GM21825 (cell line): ENCODE measurements around the gene P2RY11.

Source experiments
- ATAC-seq: cut with Tn5 transposase; IDR thresholded peaks from one replicate; pipeline ENCODE4 v1.9.1; 2021; ENCODE audit warnings: mild to moderate bottlenecking, moderate library complexity; ENCODE audit not compliant: unreplicated experiment

P2RY11 gene

DNA sequence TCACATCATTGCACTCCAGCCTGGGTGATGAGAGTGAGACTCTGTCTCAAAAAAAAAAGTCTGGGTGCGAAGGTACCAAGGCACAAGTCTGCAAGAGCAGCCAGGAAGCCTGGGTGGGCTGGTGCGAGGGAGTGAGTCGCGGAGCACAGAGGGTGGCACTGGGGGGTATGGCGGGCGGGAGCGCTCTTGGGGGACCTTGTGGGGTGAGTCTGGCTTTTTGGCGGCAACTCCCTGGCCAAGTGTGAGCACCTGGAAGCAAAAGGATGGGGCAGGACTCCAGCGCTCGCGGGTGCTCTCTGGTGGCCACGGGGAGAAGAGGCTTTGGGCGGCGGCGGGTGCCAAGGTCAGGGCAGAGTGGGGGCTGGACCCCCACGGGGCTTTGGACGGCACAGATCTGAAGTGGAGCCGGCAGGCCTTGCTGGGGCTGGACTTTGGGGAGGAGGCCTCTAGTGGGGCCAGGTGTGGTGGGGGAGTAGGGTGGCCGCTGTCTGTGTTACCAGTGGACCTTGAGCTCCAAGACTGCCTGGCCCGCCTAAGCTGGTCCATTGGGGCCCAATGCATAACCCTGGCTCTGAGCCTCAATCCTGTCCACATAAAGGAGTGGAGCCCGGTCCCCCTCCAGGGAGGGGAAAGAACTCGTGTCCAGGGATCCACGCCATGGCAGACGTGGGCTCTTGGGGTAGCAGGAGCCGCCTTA lies 1.6 kb downstream of the P2RY11 start:
- no peak for ATAC-seq

DNA sequence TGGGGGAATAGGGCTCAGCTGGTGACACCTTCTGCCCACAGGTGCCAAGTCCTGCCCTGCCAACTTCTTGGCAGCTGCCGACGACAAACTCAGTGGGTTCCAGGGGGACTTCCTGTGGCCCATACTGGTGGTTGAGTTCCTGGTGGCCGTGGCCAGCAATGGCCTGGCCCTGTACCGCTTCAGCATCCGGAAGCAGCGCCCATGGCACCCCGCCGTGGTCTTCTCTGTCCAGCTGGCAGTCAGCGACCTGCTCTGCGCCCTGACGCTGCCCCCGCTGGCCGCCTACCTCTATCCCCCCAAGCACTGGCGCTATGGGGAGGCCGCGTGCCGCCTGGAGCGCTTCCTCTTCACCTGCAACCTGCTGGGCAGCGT lies 2.1 kb downstream of the P2RY11 start:
- ATAC-seq: no peak

DNA sequence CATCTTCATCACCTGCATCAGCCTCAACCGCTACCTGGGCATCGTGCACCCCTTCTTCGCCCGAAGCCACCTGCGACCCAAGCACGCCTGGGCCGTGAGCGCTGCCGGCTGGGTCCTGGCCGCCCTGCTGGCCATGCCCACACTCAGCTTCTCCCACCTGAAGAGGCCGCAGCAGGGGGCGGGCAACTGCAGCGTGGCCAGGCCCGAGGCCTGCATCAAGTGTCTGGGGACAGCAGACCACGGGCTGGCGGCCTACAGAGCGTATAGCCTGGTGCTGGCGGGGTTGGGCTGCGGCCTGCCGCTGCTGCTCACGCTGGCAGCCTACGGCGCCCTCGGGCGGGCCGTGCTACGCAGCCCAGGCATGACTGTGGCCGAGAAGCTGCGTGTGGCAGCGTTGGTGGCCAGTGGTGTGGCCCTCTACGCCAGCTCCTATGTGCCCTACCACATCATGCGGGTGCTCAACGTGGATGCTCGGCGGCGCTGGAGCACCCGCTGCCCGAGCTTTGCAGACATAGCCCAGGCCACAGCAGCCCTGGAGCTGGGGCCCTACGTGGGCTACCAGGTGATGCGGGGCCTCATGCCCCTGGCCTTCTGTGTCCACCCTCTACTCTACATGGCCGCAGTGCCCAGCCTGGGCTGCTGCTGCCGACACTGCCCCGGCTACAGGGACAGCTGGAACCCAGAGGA lies 2.6 kb downstream of the P2RY11 start:
- no peak for ATAC-seq

DNA sequence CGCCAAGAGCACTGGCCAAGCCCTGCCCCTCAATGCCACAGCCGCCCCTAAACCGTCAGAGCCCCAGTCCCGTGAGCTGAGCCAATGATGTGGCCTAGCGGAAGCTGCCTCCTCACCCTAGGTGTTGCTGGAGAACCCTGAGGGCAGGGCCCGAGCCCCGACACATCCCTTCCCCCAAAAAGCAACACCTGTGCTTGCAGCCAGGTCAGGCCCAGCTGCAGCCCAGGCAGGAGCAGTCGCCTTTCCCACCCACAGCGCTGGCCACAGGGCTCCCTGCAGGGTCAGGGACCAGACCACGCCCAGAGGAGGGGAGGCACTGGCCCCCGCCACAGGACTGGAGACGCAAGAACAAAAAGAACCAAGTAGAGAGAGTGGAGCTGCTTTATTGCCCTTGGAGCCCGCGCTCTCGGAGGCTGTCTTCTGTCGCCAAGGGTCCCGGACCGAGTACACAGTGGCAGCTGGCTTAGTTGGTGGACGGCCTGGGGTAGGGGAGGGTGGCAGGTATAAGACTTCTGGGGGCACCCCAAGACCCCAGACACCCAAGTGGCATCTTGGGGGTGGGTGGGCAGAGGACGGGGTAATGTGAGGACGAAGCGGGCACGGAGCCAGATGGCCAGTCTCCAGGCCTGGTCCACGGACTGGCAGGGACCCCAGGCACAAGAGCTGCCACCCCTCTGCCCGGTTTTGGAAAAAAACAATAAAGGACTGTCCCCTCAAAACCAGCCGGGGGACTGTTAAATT lies 3.3 kb downstream of the P2RY11 start:
- no peak for ATAC-seq

DNA sequence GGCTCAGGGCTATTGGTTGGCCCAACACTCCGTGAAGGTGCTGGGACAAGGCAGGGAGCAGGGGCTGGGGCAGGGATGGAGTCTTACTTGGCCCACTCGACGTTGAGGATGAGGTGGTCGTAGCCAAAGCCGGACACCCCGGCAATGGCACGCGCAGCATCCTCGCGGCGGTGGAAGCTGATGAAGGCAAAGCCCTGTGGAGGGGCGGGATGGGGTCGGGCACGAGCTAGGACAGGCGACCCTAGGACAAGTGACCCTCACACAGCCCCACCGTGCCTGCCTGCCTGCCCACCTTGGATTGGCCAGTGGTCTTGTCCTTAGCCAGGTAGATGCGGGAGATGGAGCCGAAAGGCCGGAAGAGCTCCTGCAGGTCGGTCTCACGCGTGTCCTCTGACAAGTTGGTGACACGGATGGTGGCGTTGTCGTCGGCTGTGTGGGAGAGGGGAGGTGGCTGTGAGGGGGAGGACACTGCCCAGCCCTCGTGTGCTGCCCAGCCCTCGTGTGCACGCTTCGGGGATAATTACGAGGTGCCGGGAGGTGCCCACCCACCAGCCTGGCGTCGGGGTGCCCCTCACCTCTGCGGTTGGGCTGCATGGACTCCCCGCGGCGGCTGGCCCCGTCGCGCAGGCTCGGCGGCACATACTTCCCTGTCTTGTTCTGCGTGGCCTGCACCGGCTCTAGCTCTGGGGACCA lies 4.0 kb downstream of the P2RY11 start:
- no peak for ATAC-seq

DNA sequence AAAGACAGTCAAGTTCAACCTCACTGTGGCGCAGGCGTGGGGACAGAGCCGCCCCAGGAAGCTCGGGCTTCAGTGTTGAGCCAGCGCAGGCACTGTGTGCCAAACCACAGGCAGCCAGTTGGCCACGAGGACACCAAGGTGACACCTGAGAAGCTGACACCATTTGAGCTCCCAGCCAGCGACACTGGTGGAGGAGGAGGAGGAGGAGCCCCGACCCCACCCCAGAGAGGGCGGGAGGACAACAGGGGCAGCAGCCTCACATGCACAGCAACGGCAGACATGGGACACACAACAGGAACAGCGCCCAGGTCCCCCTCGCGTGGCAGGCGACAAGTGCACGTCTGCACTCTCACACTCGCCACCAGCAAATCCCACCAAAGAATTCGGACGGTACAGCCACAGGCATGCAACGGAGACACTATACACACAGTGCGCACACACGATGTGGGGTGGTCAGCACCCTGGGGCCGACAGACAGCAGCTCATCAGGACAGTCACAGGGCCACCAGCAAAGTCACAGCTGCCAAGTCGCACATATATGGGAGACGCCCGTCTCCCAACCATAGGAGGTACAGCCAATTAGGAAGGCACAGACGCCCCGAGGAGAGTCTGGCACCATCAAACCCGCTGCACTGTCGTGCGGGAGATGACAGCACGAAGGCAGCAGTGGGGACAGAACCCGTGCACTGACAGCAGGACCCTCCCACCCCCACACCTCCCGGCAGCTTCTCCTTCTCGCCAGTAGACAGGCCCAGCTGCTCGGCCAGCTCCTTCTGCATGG lies 4.8 kb downstream of the P2RY11 start:
- no peak for ATAC-seq

DNA sequence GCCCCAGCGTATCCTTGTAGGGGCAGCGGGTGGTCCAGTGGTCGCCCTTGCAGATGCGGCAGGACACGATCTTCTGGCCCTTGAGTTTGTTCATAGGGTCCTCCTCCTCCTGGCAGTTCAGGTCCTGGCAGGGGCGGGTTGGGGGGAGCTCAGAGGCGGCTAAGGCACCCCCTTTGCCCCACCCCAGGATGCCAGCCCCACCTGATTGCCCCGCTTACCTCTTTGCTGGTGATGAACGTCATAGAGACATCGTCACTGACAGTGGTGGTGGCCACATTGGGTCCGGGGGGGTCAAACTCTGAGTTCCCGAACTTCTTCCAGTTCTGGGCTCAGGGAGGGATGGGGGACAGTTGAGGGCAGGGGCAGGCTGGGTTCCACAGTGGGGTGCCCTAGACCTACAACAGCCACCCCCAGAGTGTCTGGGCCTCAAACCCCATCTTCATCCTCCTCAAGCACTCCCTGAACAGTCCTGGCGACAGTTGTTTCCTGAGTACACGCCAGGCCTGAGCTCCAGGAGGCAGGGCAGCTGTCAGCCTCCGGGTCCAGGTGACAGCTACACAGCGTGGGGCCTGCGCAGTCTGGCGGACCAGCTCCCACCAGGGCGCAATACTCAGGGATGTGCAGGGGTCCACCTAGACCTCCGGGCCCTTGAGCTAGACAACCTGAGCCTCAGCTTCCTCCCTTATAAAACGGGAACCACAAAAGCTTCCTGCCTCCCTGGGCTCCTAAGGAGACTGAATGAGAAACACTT lies 5.5 kb downstream of the P2RY11 start:
- no peak for ATAC-seq

DNA sequence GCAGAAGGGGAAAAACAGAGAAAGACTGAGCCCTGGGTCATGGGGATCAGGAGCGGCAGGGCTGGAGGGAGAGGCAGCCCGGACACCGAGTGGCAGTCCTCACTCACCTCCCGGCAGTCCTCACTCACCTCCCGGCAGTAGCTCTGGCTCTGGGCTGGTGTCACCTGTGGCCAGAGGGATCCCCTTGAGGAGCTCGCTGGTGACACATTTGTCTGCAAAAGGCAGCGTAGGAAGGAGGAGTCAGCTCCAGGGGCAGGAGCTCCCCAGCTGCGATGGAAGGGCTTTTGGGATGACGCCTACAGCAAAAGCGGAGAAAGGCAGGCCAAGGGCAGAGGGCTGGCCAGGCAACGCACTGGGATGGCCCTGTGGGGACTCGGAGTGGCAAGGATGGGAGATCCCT lies 7.5 kb downstream of the P2RY11 start:
- no peak for ATAC-seq

DNA sequence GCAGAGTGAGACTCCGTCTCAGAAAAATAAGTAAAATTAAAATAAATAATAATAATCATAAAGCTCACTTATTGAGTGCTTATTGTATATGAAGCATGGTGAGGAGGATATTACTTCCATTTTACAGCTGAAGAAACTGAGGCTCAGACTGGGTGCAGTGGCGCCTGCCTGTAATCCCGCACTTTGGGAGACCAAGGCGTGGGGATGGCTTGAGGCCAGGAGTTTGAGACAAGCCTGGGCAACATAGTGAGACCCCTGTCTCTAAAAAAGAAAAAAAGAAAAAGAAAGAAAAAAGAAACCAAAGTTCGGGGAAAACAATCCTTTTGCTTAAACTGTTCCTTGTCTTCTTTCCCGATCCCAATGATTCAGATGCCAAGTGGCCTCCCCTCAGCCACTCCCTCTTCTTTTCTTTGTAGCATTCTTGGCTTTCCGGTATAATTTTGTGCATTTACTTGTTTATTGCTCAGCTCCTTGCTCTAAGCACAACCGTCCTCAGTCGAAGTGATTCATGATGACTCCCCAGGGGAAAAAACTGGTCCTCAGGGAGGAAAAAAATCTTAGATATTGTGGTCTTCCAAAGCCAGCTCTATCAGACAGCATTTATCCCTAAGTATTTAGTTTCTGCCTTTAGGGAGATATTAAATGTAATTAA lies 9.2 kb downstream of the P2RY11 start:
- ATAC-seq: no peak

DNA sequence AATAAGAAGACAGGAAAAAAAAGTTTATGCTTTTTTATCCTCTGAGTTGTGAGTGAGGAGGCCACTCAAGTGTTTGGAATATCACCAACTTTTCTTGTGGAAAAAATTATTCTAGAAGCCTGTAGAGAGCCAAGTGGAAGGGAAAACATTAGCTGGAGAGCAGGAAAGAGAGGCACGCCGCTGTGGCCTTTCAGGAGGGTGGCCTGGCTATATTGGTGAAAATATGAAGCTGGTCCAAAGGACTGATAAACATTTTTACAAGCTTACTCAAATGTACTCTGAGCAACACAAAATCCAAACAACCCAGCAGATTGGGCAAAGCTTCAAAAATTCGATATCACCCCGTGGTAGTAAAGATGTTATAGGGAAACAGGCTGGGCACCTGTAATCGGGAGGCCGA lies 10.6 kb downstream of the P2RY11 start:
- no peak for ATAC-seq

DNA sequence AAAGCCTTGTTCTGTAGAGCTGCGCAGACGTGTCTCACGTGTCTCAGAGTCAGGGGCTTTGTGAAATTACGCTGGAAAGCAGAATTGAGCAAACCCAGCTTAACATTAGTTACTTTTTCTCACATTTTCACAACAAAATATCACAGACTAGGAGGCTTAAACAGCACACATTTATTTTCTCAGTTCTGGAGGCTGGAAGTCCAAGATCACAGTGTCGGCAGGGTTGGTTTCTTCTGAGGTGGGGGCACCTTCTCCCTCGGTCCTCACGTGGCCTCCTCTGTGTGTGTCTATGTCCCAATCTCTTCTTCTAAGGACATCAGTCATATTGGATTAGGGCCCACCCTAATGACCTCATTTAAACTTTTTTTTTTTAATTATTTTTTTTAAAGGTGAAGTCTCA lies 12.9 kb downstream of the P2RY11 start:
- no peak for ATAC-seq

DNA sequence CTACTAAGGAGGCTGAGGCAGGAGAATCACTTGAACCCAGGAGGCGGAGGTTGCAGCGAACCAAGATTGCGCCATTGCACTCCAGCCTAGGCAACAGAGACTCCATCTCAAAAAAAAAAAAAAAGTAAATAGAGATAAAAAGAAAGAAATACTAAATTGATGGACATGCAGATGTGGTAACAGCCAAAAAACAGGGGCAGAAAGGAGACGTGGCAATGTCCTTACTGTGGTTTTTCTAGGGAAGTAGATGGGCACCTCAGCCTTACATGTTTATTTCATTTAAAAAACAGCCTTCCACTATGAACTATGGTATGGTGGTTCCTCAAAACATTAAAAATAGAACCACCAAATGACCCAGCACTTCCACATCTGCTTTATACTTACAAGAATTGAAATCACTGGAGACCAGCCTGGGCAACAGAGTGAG lies 14.7 kb downstream of the P2RY11 start:
- no peak for ATAC-seq

DNA sequence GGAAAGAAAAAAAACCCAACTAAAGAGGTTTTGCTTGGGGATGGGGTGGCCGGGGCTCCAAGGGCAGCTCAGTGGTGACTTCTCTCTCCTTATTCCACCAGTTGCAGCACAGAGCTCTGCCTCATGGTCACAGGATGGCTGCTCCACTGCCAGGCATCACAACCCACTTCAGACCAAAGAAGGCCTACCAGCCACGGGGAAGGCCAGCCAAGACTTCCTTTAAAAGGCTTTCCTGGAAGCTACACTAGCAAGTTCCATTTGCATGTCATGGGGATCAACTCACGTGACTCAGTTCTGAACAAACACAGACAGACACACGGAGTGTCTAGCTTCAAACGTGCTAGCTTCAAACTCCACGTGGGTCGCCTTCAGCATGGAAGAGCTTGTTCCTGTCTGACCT lies 21.4 kb downstream of the P2RY11 start:
- no peak for ATAC-seq

DNA sequence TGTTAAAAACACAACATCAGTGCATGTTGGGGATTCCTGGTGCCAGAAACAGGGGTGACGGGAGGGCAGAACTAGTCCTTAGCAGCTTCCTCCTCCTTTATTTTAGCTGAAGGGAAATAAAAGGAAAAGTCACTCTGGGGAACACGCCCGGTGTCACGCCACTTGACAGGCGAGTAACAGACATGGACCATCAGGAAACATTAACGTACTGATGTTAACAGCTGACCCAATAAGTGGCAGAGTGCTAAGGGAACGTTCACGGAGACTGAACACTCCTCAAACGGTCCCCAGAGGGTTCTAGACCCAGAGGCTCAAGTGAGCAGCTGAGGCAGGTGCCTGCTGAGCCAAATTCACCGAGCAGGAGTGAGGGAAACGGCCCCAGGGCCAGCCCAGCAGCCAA lies 22.1 kb downstream of the P2RY11 start:
- ATAC-seq: no peak

DNA sequence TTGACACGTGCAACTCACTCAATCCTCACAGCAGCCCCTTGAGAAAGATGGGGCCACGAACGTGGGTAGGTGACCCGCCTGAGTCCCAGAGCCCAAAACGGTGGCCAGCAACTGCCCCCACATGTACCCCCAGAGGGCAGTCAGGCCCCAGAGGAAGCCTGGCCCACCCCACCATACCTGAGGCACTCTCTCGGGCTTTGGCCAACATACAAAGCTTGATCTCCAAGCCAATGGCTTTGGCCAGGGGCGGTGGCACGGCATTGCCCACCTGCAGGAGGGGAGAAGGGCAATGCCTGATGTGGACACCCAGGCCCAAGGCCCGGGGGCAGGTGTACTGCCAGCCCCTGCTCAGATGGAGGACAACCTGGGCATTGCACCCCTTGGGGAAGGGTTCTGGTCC lies 22.5 kb downstream of the P2RY11 start:
- ATAC-seq: no peak

DNA sequence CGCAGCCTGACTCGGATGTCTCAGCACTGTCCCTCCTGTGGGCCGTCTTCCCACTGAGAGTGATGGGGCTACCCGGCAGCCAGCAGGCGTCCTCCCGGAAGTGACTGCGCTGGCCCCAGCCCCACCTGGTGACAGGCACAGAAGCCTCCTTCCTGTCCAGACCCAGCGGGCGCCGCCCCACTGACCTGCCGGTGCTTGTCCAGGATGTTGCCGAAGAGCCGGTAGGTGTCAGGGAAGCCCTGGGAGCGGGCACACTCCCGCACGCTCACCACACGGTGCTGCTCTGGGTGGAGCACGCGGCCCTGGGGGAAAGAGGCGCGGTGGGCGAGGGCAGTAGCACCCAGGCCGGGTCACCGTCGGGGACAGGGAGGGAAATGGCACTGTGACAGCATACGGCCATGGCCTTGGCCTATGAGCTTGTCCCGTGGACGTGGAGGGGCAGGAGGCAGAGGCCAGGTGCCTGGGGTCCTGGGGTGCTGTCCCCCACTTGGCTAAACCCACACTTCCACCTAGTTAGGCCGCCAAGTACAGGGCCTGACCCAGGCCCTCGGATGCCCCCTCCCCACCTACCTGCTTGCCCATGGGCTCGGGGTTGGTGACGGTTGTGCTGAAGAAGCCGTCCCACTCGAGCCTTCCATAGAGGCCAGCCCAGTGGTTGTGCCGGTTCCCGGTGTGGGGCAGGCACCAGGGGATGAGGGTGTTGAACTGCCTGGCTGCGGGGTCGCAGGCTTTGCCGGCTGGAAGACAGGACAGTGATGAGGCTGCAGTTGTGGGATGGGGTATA lies 24.2 kb downstream of the P2RY11 start:
- no peak for ATAC-seq

DNA sequence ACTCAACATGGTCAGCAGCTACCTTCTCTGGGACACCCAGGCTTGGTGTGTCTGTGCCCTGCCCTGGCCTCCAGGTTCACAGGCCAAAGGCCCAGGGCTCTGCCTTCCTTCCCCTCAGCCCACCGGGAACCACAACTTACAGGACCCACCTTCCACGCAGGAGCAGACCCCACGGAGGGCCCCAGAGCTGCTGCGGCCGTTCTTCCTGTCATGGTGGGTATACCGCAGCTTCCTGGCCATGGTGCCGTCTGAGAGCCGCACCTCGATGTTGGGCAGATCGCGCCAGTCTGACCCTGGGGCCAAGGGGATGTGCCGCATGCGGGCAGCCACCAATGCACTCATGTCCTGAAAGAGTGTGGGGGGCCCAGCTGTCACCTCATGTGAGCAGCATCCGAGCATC lies 25.4 kb downstream of the P2RY11 start:
- ATAC-seq: no peak

DNA sequence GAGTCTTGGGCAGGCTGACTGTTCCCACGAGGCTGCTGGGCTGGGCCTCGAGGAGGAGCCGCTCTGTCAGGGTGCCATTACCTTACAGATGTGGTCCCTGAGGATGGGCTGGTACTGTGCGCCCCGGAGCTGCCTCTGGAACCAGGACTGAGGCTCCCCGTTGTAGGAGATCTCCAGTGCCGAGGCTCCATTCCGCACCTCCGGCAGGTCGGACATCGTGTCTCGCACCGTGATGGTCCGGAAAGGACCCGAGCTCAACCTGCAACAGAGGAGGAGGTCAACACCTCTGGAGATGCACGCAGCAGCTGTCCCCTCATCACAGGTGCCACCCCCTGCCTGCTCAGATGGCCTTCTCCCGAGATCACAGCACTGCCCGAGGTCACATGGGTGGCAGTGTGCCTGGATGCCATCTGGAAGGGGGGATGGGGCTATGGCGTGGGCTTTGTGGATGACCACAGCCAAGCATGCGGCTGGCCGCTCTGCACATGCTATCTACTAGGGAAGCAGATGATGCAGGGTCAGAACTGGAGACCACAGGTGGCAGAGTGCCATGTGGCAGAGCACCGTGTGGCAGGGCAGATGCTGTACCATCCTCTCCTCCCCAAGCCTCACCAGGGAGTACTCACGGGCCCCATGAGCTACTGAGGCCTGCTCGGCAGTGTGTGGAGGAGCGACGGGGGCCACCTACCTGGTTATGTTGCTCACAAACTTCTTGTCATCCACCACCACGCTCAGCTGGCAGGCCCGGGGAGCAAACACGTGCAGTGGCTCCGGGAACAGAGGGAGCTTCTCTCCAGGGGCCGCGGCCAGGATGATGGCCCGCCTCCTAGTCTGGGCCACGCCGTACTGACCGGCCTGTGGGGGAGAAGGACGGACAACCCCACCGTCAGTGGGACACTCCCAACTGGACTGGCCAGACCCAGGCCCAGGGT lies 26.5 kb downstream of the P2RY11 start:
- no peak for ATAC-seq
